NCI-H187 (cell line): ENCODE data around the gene INTS12.
"Not testable (repeated sequence)": the region's sequence is repeated elsewhere in the genome, so short reads cannot be mapped to it uniquely, and the experiment has no call there.

ENCODE experiments used
- DNase-seq, 2 experiments: peaks; one replicate each; lab custom pipeline; 2025; lab: John Stamatoyannopoulos, UW

Gene INTS12

GRCh38 chr4:105708181-105709080 lies at the start of gene INTS12, which contains the start of gene GSTCD:
INTS12 (minus strand) TSS chr4:105708689; CDS start chr4:105700005, 8,684 bp downstream.
GSTCD (plus strand) TSS chr4:105708784; CDS start chr4:105717614, 8,830 bp downstream.
- DNase-seq = peak; percentile 56 to 71

- no peak for DNase-seq
Measured at GRCh38 chr4:105755375-105755774, 46.9 kb upstream of the INTS12 start.

DNA sequence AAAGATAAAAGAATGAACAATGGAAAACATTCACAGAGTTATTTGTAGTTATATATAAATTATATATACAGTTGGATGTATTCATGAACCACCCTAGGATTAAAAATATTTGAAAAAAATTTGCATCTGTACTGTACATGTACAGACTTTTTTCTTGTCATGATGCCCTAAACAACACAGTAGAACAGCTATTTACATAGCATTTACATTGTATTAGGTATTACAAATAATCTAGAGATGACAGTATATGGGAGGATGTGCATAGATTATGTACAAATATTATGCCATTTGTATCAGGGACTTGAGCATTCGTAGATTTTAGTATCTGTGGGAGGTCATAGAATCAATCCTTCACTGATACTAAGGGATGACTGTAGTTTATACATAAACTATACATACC lies 44.9 kb upstream of the INTS12 start:
- DNase-seq = no peak

DNA sequence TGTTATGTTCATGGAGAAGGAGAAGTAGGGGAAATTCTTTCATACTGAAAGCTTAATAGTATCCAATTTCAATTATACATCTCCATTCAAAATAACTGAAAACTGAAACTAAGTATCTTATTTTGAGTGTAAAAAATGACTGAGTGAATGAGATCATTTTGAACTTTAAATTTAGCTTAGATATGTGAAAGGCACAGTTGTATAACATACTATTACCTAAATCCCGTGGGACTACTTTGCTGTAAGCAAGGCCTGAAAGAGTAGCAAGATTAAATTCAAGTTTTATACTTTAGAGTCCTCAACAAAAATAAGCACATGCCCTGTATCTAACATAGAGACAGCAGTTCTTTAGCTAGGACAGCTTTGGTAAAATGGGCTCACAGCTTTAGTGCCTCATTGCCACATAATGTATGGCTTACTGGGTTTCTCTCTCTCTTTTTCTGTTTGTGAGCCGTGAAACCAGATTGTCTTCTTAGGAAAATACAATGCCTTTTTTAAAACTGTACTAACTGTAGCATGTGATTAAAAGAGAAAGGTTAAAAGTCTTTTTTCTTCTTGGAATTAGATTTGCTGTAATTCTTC lies 43.3 kb upstream of the INTS12 start:
- DNase-seq = no peak

DNA sequence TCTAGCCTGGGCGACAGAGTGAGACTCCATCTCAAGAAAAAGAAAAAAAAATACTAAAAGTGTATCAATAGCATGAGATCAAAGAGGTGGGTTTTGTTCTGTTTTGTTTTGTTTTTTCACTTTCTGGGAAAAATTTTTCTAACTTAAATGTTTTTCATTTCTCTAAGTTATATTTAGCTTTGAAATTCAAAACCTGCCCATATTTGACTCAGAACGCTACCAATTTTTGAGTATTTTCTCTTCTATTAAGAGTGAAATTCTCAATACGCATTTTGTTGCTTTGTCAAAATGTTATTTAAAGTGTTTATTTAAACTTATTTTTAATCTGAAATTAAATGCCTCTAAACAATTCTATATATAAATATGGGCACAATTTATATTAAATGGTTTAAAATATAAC lies 39.7 kb upstream of the INTS12 start:
- no peak for DNase-seq

- no peak for DNase-seq
Measured at GRCh38 chr4:105741548-105741947, 33.1 kb upstream of the INTS12 start.

- DNase-seq = not testable (repeated sequence)
Measured at GRCh38 chr4:105735217-105735616, 26.7 kb upstream of the INTS12 start.

- not testable (repeated sequence) for DNase-seq
Measured at GRCh38 chr4:105729895-105730294, 21.4 kb upstream of the INTS12 start.

- no peak for DNase-seq
Measured at GRCh38 chr4:105725623-105726022, 17.1 kb upstream of the INTS12 start.

- DNase-seq = no peak
Measured at GRCh38 chr4:105719204-105719603, 10.7 kb upstream of the INTS12 start.

DNA sequence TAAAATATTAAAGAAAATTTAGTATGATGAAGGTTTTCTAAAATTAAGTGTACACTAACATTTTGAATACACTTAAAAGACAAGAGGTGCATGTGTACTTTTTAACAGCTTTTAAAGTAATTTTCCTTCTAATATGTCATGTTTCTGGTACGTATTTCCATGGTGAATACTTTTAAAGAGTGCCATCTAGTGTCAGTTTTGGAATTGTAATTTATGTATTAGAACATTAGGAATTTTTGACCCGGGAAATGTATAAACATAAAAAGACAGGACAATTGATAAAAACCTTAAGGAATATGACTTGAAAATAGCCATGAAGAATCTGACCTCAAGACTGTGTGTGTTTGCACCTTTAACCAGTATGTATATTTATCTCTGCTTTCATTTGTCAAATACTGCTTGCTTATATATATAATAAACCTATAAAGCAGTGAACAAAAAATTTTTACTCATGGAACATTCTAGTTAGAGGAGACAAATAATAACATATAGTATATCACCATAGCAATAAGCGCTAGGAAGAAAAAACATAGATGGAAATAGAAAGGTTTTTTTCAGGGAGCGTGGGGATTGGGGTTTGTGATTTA lies 7.3 kb upstream of the INTS12 start:
- no peak for DNase-seq

DNA sequence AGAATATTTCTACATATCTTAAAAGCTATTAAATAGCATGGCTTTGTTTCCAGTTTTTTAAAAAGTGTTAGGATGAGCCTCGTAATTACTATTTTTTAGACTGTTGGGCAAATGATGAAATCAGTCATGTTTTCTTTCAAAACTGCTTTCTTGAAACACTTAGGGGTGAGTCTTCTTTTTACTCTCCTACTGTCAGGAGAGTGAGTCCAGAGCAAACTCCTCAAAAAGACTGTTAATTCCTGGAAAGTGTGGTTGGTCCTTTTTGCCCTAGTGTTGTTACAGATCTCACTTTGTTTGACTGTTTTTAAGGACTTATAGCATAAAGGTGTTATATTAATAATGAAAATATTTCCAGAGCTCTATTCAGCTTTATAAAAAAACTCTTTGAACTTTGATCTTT lies 6.4 kb upstream of the INTS12 start:
- DNase-seq = no peak

DNA sequence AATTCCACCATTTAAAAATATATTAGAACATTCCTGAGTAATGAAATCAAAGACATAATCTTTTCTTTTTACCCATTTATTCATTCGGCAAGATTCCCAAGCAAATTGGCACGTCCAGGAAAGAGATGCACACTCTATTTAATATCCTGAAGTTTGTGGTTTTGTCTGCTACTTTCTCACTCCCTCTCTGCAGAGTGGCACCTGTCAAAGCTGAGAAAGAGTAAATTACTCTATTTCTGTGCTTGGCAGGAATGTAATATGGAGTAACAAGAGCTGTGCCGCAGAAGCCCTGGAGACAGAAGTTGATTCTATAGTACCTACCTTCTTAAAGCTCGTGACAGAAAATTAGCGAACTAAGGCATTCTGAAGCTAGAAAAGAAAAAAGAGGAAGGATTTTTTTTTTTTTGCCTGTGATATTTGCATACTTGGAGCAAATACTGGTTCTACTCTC lies 5.6 kb upstream of the INTS12 start:
- no peak for DNase-seq

DNA sequence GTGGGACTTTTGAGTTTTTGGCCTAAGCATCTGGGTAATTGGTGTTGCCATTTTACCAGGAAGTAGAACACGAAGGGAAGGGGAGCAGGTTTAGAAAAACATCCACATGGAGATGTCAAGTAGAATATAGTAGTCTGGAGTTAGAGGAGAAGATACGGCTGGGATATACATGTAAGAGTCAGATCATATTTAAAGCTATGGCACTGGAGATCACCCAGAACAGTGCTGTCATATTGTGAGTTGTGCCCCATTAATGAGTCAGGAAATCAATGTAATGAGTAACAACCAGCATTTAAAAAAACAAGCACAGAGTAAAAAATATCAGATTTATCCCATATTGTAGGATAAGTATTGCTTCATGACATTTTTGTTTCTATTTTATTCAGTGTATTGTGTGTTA lies 4.3 kb upstream of the INTS12 start:
- no peak for DNase-seq

- DNase-seq = no peak
Measured at GRCh38 chr4:105710678-105711077, 2.2 kb upstream of the INTS12 start.

- no peak for DNase-seq
Measured at GRCh38 chr4:105710012-105710600, 1.6 kb upstream of the INTS12 start.

DNA sequence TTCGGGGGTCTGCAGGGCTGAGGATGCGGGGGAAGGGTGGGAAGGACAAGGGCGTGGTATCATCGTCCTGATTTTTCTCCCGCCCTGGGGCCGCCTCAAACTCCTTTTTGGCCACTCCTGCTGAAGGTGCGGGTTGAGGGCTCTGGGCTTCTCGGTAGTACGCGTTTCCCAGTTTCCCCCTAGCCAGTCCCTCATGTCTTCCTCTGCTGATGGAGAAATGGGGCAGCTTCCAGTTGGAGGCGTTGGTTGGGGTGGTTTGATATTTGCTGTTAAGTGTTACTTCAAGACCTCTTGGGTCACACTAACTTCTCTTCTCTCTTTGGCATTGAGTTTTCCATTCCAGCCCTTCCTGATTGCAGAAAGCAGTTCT lies 577 bp upstream of the INTS12 start:
- DNase-seq = no peak

GRCh38 chr4:105707782-105708180 lies 708 bp downstream of the INTS12 start:
- no peak for DNase-seq

- DNase-seq = no peak
Measured at GRCh38 chr4:105698607-105699006, 9.9 kb downstream of the INTS12 start.

- not testable (repeated sequence) for DNase-seq
Measured at GRCh38 chr4:105695832-105696231, 12.7 kb downstream of the INTS12 start.

GRCh38 chr4:105694812-105695211 lies 13.7 kb downstream of the INTS12 start:
- DNase-seq = not testable (repeated sequence)

GRCh38 chr4:105686571-105686970 lies 21.9 kb downstream of the INTS12 start:
- DNase-seq = no peak

DNA sequence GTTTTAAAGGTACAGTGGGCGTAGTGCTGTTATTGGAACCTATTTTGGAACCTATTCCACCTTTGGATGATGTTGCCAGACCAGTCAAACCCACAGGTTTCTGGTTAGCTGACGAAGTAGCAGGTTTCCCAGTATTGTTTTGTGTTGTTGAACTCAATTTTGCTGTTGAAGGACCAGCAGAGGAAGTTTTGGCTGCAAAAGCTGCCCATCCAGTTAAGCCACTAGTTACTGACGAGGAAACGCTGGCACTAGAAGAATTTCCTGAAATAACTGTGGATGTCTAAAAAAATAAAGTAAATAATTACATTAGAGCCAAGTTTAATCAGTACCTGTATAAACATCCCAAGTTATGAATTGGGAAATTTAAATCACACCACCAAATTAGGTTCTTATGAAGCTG lies 25.5 kb downstream of the INTS12 start:
- DNase-seq = no peak
